HCT116 (cell line): Measurements from ENCODE around the gene NAGLU. TPM values are rescaled to one million over a fixed set of nuclear protein-coding genes. Genes with fewer than 3 reads are reported as not detected.

Experiments used
- ATAC-seq: fragments of 200-7000 bp; cut with Tn5 transposase; 2 replicates; pipeline ENCODE4 v1.9.1; 2020; ENCODE audit warnings: mild to moderate bottlenecking, moderate library complexity
- BruUV-seq: library from RNA; stranded (reverse); fragments of 400-500 nt; replicated peaks from 2 replicates; lab custom pipeline; 2021; lab: Mats Ljungman, UMichigan
- CTCF ChIA-PET: fragments of 300-600 bp; sonication (Branson Sonifier 250); formaldehyde crosslinking; loops from one replicate; lab custom pipeline; 2021; ENCODE audit warnings: antibody characterized with exemption; lab: Charles Lee
- POLR2A ChIA-PET: fragments of 300-600, 350-600 bp; sonication (Branson Sonifier 250); formaldehyde crosslinking; loops from one replicate; lab custom pipeline; 2021; ENCODE audit warnings: antibody characterized with exemption; lab: Charles Lee
- RAD21 ChIA-PET, 2 experiments: fragments of 300-600 bp; sonication (Branson Sonifier 250); formaldehyde crosslinking; loops; one replicate each; lab custom pipeline; 2023; ENCODE audit warnings: low total read pairs in 2 of 2; ENCODE audit not compliant: uncharacterized antibody in 2 of 2, unreplicated experiment in 2 of 2, low non-redundant PET in 1 of 2; lab: Charles Lee
- DNase-seq: peaks from one replicate; pipeline ENCODE4 v3.0.0-alpha.2; 2010; ENCODE audit warnings: low read depth, low spot score
- H2AFZ ChIP-seq: fragments of 200-600 bp; shearing (Covaris generic), sonication (generic); 2 replicates; pipeline ENCODE4 v1.6.1; 2017; ENCODE audit warnings: low read depth, mixed run types, mixed read lengths, antibody characterized with exemption, low read length; ENCODE audit not compliant: poor library complexity, severe bottlenecking
- H3K27ac ChIP-seq: 2 replicates; pipeline ENCODE4 v1.5.1; 2012; ENCODE audit warnings: low read depth, low read length
- H3K27me3 ChIP-seq: fragments of 200-600 bp; sonication (generic); 2 replicates; pipeline ENCODE4 v1.6.1; 2016; ENCODE audit warnings: mixed run types, low read length, mixed read lengths; ENCODE audit not compliant: insufficient read depth
- H3K36me3 ChIP-seq, 2 experiments: fragments of 200-500 bp in 1 of 2; fragments of 200-600 bp in 1 of 2; sonication (Bioruptor generic) in 1 of 2; sonication (generic) in 1 of 2; 2 replicates each; pipeline versions ENCODE4 v1.5.1 to v1.6.1; 2014 to 2016; ENCODE audit warnings: low read length in 2 of 2, inconsistent platforms in 1 of 2, mixed read lengths in 1 of 2, mixed run types in 1 of 2; ENCODE audit not compliant: insufficient read depth in 2 of 2, control insufficient read depth in 1 of 2
- H3K4me1 ChIP-seq, 2 experiments: fragments of 200-600 bp in 1 of 2; sonication (generic) in 1 of 2; 2 replicates each; pipeline versions ENCODE4 v1.5.1 to v1.6.1; 2012 to 2017; ENCODE audit warnings: low read length in 2 of 2, inconsistent platforms in 1 of 2, mild to moderate bottlenecking in 1 of 2, mixed read lengths in 1 of 2, mixed run types in 1 of 2, moderate library complexity in 1 of 2; ENCODE audit not compliant: insufficient read depth in 2 of 2, control insufficient read depth in 1 of 2
- H3K4me2 ChIP-seq: fragments of 200-600 bp; sonication (generic); 2 replicates; pipeline ENCODE4 v1.6.1; 2017; ENCODE audit warnings: mixed run types, low read length, mixed read lengths
- H3K4me3 ChIP-seq, 2 experiments: fragments of 200-600 bp in 1 of 2; sonication (generic) in 1 of 2; replicated peaks in 1 of 2; 2 replicates each; pipeline ENCODE4 v1.5.1; 2011 to 2016; ENCODE audit warnings: low read length in 2 of 2, control low read depth in 1 of 2, low read depth in 1 of 2, mild to moderate bottlenecking in 1 of 2, mixed read lengths in 1 of 2, mixed run types in 1 of 2
- H3K79me2 ChIP-seq: fragments of 200-600 bp; sonication (generic); 2 replicates; pipeline ENCODE4 v1.6.1; 2017; ENCODE audit warnings: mild to moderate bottlenecking, mixed run types, low read length, moderate library complexity, mixed read lengths; ENCODE audit not compliant: insufficient read depth
- H3K9ac ChIP-seq: fragments of 200-600 bp; sonication (generic); 2 replicates; pipeline ENCODE4 v1.6.1; 2016; ENCODE audit warnings: low read length, mixed read lengths
- H3K9me2 ChIP-seq: fragments of 200-600 bp; sonication (generic), shearing (Covaris generic); 2 replicates; pipeline ENCODE4 v1.6.1; 2017; ENCODE audit warnings: mixed run types, mild to moderate bottlenecking, moderate library complexity; ENCODE audit not compliant: insufficient read depth
- H3K9me3 ChIP-seq, 2 experiments: fragments of 200-500 bp in 1 of 2; fragments of 200-600 bp in 1 of 2; sonication (Bioruptor generic) in 1 of 2; sonication (generic) in 1 of 2; 2 replicates each; pipeline ENCODE4 v1.6.1; 2014 to 2017; ENCODE audit warnings: low read length in 2 of 2, mixed read lengths in 2 of 2, inconsistent platforms in 1 of 2, low read depth in 1 of 2, mild to moderate bottlenecking in 1 of 2, mixed run types in 1 of 2, moderate library complexity in 1 of 2; ENCODE audit not compliant: control insufficient read depth in 1 of 2, insufficient read depth in 1 of 2
- H4K20me1 ChIP-seq: fragments of 200-600 bp; sonication (generic), shearing (Covaris generic); 2 replicates; pipeline ENCODE4 v1.6.1; 2017; ENCODE audit warnings: mixed run types, mild to moderate bottlenecking, moderate library complexity; ENCODE audit not compliant: insufficient read depth
- CBX3 ChIP-seq: IDR thresholded peaks from 2 replicates; pipeline ENCODE4 v1.6.1; 2012; ENCODE audit warnings: low read depth
- CTCF ChIP-seq, 3 experiments: fragments of 200-600 bp in 1 of 3; sonication (generic) in 1 of 3; IDR thresholded peaks in 2 of 3; conservative IDR thresholded peaks in 1 of 3; 2 replicates each; pipeline ENCODE4 v1.5.1; 2012 to 2017; ENCODE audit warnings: low read depth in 2 of 3, low read length in 2 of 3, antibody characterized with exemption in 1 of 3, borderline replicate concordance in 1 of 3, control low read depth in 1 of 3, mild to moderate bottlenecking in 1 of 3, mixed read lengths in 1 of 3, mixed run types in 1 of 3, moderate library complexity in 1 of 3; ENCODE audit not compliant: insufficient read depth in 1 of 3
- EGR1 ChIP-seq: IDR thresholded peaks from 2 replicates; pipeline ENCODE4 v1.6.1; 2012; ENCODE audit warnings: low read depth
- EZH2phosphoT487 ChIP-seq: fragments of 200-600 bp; IDR thresholded peaks from 2 replicates; pipeline ENCODE4 v1.6.1; 2018; ENCODE audit warnings: antibody characterized with exemption, borderline replicate concordance
- POLR2A ChIP-seq: IDR thresholded peaks from 2 replicates; pipeline ENCODE4 v1.7.0; 2011; ENCODE audit warnings: borderline replicate concordance; ENCODE audit not compliant: insufficient read depth, insufficient read length; ENCODE audit errors: extremely low read depth
- POLR2AphosphoS5 ChIP-seq: IDR thresholded peaks from 2 replicates; pipeline ENCODE4 v1.6.1; 2011; ENCODE audit warnings: mild to moderate bottlenecking, low read depth, low read length, moderate library complexity
- RAD21 ChIP-seq: IDR thresholded peaks from 2 replicates; pipeline ENCODE4 v1.6.1; 2012; ENCODE audit warnings: low read depth, mild to moderate bottlenecking
- REST ChIP-seq: IDR thresholded peaks from 2 replicates; pipeline ENCODE4 v1.6.1; 2012; ENCODE audit warnings: low read depth
- SIN3A ChIP-seq: IDR thresholded peaks from 2 replicates; pipeline ENCODE4 v1.6.1; 2012; ENCODE audit warnings: low read depth
- SP1 ChIP-seq: IDR thresholded peaks from 2 replicates; pipeline ENCODE4 v1.6.1; 2012; ENCODE audit warnings: low read depth
- SRF ChIP-seq: IDR thresholded peaks from 2 replicates; pipeline ENCODE4 v1.6.1; 2012; ENCODE audit warnings: low read depth
- ZFX ChIP-seq: fragments of 450-650 bp; IDR thresholded peaks from 2 replicates; pipeline ENCODE4 v1.6.1; 2017
- ZNF274 ChIP-seq: fragments of 200-500 bp; sonication (Bioruptor generic); IDR thresholded peaks from 2 replicates; pipeline ENCODE4 v1.6.1; 2014; ENCODE audit warnings: mild to moderate bottlenecking, low read depth, low read length, inconsistent platforms
- intact Hi-C: fragments of 100-400 bp; cut with micrococcal nuclease; formaldehyde crosslinking; loops from 2 replicates; pipeline ENCODE4 v1.10.0; 2022
- total RNA-seq: library from RNA; stranded (reverse); gene quantifications from one replicate; pipeline ENCODE4 v1.2.1, GENCODE V29; 2021; ENCODE audit not compliant: unreplicated experiment
- TF ChIP-seq, protein P1 (sequence below): IDR thresholded peaks from 2 replicates; pipeline ENCODE4 v1.6.1; 2011; ENCODE audit warnings: mild to moderate bottlenecking, low read length, moderate library complexity; ENCODE audit not compliant: insufficient replicate concordance; ENCODE audit errors: extremely low read depth

NAGLU gene
- total RNA-seq, 1 experiment from 2014 or later: 17.7 TPM

DNA sequence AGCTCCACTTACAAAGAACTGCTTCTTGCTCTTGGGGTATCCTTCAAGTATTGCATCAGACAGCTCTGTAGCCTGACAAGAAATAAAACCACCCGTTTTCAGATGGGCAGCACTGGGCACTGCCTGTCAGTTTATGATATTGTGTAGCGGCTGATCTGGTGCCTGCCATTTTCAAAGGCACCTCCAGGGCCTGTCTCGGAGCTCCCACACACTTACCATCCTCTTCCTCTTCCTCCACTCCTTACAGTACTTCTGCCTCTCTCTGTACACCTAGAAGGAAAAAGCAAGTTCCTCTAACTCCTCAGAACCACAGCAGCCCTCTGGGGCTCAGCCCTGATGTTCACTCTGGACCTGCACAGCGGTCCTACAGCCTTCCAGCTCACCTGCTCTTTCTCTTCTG, 37.1 kb downstream of the NAGLU start:
- no peak overlapping the region for H3K4me2 ChIP-seq
- H3K4me3 ChIP-seq: no peak overlapping the region
- RAD21 ChIA-PET: no interaction called here
- no peak overlapping the region for H2AFZ ChIP-seq
- CTCF ChIA-PET: no interaction called here
- intact Hi-C loops: no loop called here
- no peak overlapping the region for H3K27ac ChIP-seq
- no peak overlapping the region for H3K9ac ChIP-seq
- H3K36me3 ChIP-seq: peaks cover 44 to 57% of the 10 kb centered on the region in 2 experiments
- no TSS peak for BruUV-seq
- peaks cover 80% of the 10 kb centered on the region for H3K79me2 ChIP-seq
- peaks cover 7 to 20% of the 10 kb centered on the region in 2 experiments for H3K4me1 ChIP-seq
- DNase-seq (no peak), ATAC-seq (no peak)
- no peaks in the 10 kb centered on the region for H3K27me3 ChIP-seq
- H3K9me3 ChIP-seq: no peaks in the 10 kb centered on the region
- TF ChIP-seq ZNF274 (no peak), ZFX (no peak), SIN3A (no peak), CBX3 (no peak), SP1 (no peak), POLR2AphosphoS5 (no peak), EGR1 (no peak), RAD21 (no peak), EZH2phosphoT487 (no peak), CTCF (IDR thresholded peaks at IDR 0.05 in 2 of 3, conservative IDR thresholded peaks at IDR 0.05 in 1 of 3; ENCODE audit: borderline replicate concordance in 1 of 3, insufficient read depth in 1 of 3, low read depth in 2 of 3, low read length in 2 of 3) (no peak), SRF (no peak), REST (no peak), POLR2A (no peak)
- TF ChIP-seq, protein P1, sequence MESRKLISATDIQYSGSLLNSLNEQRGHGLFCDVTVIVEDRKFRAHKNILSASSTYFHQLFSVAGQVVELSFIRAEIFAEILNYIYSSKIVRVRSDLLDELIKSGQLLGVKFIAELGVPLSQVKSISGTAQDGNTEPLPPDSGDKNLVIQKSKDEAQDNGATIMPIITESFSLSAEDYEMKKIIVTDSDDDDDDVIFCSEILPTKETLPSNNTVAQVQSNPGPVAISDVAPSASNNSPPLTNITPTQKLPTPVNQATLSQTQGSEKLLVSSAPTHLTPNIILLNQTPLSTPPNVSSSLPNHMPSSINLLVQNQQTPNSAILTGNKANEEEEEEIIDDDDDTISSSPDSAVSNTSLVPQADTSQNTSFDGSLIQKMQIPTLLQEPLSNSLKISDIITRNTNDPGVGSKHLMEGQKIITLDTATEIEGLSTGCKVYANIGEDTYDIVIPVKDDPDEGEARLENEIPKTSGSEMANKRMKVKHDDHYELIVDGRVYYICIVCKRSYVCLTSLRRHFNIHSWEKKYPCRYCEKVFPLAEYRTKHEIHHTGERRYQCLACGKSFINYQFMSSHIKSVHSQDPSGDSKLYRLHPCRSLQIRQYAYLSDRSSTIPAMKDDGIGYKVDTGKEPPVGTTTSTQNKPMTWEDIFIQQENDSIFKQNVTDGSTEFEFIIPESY: no peak
- H4K20me1 ChIP-seq: peaks cover 7% of the 10 kb centered on the region; the same call in 1 of the 2 replicates
- POLR2A ChIA-PET: no interaction called here
- no peaks in the 10 kb centered on the region for H3K9me2 ChIP-seq
